GM18867 (cell line): Measurements from ENCODE around the gene HOXC6.

Source experiments
- ATAC-seq: cut with Tn5 transposase; IDR thresholded peaks from one replicate; pipeline ENCODE4 v1.9.1; 2021; ENCODE audit warnings: mild to moderate bottlenecking, moderate library complexity; ENCODE audit not compliant: unreplicated experiment

HOXC6 gene

DNA sequence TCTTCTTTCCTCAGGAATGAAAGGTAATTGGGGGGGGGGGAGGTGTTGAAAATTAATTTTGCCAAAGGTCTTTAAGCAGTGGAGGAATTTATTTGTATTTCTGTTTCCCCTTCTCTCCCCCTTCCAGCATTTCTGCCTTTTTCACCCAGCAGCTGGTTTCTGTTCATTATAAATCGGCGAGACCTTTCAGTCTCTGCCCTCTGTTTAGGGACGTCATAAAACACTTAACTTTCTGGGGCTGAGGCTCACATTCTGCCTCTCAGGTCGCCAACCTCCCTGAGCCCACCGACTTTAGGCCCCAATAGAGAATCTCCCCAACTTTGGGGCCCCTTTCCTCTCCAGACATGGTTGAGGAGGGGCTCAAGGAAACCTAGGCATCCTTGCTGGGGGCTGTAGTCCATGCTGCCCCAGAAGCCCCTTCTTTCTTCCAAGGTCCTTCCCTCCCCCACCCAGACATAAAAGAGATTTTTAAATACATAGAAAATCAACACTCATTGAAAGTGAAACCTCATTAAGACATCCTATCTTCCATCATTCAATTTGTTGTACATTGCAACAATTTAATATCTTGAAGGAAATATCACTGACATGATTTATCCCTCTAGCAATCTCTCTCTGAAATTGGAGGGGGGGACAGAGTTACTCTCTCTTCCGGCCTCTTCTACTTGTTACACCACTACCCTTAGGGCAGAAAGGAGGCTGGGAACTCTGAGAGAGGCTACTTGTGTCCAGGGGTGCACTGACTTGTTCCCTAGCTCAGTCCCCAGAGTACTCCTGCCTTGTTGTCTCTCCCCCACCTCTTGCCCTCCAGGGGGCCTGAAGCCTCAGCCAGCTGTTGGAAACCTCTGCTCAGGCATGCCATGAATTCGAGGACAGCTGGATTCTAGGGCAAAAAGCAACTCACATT is 2.5 kb upstream of the HOXC6 start:
- no peak for ATAC-seq

DNA sequence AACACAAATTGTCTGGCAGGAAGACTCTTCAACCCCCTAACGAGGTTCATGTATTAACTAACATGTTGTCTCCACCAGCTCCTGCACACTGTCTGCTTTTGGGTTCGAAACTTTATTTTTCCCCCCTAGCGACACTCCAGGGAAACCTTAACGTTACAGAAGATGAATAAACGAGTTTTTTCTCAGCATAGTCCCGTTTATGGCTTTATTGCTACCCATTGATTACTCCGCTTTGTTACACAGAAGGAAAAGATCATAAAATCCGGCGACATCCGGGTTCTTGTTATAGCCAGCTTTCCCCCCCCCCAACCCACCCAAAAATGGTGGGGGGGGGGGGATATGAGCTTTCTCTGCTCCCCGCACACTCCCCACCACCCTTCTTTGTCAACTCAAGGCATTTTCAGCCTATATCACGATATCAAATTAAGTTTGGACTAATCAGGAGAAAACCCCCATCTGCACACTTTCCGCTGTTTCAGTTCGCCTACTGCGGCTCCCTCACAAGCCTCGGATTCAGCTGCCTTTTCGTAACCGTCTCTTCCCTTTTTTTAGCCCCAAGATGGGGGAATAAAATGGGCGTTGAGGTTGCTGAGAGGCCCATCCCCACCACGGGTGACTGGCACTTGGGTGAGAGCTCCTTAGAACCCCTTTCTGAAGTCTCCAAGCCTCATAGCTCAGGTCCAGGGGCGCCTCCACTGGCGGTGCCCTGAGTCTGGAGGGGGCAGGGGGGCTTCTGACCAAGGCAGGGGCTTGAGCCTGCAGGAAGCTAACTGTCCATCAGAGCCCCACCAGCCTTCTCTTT is 1.4 kb upstream of the HOXC6 start:
- no peak for ATAC-seq

DNA sequence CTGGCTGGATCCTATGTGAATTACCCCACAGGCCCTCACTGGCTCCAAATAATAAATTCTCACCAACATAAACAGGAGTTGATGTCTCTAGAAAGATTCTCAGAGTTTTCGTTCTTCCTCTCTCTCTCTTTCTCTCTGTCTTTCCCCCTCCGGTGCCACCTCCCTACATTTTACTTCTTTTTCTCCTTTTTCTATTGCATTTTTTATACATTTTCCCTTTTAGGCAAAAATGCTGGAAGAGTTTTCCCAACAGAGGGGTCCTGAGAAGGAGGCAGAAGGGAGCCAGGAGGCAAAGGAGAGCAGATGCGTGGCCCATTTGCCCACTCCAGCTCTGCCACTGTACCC is 826 bp upstream of the HOXC6 start:
- ATAC-seq: no peak

DNA sequence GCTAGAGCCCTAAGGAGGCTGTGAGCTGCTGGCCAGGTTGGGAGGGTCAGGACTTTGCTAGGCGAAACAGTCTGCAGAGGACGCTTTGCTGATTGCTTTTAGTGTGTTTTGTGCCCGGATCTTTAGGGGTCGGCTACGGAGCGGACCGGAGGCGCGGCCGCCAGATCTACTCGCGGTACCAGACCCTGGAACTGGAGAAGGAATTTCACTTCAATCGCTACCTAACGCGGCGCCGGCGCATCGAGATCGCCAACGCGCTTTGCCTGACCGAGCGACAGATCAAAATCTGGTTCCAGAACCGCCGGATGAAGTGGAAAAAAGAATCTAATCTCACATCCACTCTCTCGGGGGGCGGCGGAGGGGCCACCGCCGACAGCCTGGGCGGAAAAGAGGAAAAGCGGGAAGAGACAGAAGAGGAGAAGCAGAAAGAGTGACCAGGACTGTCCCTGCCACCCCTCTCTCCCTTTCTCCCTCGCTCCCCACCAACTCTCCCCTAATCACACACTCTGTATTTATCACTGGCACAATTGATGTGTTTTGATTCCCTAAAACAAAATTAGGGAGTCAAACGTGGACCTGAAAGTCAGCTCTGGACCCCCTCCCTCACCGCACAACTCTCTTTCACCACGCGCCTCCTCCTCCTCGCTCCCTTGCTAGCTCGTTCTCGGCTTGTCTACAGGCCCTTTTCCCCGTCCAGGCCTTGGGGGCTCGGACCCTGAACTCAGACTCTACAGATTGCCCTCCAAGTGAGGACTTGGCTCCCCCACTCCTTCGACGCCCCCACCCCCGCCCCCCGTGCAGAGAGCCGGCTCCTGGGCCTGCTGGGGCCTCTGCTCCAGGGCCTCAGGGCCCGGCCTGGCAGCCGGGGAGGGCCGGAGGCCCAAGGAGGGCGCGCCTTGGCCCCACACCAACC is 1.5 kb downstream of the HOXC6 start:
- ATAC-seq: no peak

DNA sequence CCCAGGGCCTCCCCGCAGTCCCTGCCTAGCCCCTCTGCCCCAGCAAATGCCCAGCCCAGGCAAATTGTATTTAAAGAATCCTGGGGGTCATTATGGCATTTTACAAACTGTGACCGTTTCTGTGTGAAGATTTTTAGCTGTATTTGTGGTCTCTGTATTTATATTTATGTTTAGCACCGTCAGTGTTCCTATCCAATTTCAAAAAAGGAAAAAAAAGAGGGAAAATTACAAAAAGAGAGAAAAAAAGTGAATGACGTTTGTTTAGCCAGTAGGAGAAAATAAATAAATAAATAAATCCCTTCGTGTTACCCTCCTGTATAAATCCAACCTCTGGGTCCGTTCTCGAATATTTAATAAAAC is 2.2 kb downstream of the HOXC6 start:
- no peak for ATAC-seq

DNA sequence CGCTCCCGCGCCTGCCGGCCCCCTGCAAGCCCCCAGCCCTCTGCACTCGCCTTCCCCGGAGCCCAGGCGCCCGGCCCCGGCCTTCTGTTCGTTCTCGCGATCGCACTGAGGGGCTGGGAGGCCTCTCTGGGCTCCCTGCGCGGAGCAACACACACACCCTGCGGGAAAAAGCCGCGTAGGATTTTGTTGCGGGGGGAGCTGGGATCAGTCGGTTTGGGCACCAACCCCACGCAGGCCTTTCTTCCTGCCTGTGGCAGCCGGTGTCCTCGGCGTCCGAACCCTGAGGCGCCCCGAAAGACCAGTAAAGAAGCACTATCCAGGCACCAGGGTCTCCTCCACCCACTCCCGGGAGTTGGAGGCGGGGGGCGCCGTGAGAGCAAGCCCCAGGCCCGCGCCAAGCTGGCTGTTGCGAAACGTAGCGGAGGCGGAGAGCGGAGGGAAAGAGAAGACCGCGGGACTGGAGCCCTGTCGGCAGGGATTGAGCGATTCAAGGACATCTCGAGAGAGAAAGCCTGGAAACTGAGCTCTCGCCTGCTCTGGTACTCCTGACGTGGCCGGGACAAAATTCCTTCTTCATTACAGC is 2.7 kb downstream of the HOXC6 start:
- no peak for ATAC-seq

DNA sequence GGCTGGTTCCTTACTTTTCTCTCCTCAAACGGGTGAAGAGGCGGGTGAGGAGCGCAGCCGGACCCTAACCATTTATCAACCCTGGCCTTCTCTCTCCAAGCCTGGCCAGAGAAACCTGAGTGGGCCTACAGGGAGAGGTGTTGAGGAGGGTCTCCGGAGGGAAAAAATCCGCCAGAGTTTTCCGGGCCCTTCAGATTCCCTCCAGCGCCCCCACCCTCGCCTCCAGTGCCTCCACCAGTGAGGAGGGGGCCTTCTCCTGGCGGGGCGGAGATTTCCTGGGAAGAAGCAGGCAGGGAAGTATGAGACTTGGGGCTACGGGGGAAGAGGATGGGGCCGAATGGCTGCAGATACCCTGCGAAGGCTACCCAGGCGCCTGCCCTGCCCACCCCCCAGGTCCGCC is 3.2 kb downstream of the HOXC6 start:
- ATAC-seq: no peak

DNA sequence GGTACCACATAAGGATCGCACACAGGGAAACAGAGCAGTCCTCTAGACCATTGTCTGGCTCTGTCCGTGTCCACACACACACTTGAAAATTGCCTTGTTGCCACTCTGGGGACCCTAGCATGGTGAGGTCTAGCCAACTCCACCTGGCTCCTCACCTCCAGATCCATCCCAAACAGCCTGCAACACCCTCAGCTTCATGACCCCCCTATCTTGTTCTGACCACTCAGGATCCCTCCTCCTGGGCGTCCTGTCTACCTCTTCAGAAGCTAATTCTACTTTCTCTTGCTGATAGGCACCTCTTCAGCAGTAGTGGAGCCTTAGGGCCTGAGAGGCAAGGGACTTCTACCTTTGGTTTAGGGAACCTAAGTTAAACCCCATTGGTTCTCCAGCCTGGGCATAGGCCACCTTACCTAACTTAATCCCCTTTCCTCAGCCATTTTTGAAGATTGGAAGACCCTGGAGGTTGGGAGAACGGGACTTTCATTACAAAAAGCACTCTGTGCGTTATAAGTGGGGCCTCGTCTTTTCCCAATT is 3.9 kb downstream of the HOXC6 start:
- ATAC-seq: no peak

DNA sequence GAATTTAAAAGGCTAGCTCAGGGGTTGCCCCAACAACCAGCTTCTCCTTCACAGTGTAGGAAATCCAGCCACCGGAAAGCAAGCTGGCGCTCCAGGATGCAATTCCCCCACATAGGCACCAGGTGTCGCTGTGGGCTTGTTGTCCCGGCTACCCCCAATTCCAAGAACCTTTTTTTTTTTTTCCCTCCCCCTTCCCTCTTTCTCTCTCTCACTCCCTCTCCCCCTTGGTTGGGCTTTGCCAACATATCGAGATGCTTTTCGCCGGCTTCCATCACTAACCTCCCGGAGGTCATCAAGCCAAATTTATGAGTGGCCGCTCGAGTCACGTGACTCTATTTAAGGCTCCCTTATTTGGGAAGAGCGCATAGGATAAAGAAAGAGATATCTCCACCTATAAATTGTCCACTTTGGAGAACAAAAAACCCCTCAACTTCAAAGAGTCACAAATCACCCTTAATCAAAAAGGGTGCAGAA is 4.4 kb downstream of the HOXC6 start, which contains the start of gene HOXC5:
HOXC5 (plus strand) TSS at position 424 of the 474 bp plus-strand sequence. CDS start 73 bp downstream, outside the sequence.
- no peak for ATAC-seq

DNA sequence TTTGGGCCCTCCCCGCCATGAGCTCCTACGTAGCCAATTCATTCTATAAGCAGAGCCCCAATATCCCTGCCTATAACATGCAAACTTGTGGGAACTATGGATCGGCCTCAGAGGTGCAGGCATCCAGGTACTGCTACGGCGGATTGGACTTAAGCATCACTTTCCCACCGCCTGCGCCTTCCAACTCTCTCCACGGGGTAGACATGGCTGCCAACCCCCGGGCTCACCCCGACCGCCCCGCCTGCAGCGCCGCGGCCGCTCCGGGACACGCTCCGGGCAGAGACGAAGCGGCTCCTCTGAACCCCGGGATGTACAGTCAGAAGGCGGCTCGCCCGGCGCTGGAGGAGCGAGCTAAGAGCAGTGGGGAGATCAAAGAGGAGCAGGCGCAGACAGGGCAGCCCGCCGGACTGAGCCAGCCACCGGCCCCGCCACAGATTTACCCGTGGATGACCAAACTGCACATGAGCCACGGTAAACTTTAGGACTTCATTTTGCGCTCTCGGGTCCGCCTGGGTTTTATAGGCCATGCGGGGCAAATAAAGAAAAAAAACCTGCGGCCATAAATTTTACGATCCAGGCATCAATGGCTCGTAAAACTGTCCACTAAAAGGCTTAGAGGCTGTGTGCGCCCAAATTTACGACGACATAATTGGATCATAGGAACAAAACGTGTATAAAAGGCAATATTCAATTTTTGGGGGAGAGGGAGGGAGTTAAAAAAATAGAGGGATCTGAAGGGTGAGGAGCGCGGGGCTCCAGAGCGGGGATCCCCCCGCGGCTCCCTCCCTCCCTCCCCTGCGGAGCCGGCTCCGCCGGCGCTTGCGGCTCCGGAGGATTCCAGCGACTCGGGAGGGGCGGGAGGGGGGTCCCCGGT is 5.1 kb downstream of the HOXC6 start:
- no peak for ATAC-seq

DNA sequence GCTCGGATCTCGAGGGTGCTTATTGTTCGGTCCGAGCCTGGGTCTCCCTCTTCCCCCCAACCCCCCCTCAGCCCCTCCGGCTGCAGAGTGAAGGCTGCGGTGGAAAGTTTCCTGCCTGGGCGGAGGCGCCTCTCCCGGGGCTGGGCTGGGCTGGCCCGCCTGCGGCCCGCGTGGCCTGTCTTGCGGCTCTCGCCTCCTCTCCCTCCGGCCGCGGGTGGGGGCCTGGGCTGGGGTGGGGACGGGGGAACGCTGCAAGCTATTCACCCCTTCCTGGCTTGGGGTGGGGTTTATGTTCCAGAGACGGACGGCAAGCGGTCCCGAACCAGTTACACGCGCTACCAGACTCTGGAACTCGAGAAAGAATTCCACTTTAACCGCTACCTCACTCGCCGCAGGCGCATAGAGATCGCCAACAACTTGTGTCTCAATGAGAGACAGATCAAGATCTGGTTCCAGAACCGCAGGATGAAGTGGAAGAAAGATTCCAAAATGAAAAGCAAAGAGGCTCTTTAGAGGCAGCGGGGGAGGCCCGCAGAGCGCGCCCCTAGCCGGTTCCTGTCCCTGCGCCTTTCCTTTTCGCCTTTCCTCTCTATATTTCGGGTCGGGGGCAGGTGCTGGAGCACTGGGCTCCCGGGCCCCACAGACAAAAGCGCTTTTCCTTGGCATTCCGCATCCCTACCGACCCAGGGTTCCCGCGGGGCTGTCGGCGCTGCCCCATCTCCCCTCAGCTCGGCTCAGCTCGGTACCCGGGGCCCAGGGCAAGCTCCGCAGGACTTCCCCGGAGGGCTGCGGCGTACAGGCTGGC is 5.9 kb downstream of the HOXC6 start:
- ATAC-seq: no peak

DNA sequence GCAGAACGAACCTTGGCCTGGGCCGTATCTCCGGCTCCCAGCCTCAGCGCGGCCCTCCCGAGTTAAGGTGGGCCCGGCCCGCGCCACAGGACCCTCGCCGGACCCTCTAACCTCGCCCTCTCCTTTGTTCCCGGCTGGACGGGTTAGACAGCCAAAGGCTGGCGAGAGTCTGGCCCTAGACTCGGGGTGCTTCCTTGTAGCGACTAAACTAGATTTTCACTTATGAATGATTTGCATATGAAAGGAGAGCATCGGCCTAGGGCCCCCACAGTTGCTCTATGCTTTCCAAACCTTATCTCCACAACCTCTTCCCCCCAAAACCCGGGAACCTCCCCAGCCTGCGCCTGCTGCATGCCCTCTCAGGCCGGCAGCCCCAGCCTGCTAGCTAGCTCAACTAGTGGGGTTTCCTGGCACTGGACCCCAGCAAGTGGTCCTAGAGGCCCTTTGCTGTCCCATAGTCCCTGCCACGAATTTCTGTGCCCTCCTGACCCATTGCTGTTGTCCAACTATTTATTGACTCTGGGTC is 6.6 kb downstream of the HOXC6 start:
- ATAC-seq: no peak

DNA sequence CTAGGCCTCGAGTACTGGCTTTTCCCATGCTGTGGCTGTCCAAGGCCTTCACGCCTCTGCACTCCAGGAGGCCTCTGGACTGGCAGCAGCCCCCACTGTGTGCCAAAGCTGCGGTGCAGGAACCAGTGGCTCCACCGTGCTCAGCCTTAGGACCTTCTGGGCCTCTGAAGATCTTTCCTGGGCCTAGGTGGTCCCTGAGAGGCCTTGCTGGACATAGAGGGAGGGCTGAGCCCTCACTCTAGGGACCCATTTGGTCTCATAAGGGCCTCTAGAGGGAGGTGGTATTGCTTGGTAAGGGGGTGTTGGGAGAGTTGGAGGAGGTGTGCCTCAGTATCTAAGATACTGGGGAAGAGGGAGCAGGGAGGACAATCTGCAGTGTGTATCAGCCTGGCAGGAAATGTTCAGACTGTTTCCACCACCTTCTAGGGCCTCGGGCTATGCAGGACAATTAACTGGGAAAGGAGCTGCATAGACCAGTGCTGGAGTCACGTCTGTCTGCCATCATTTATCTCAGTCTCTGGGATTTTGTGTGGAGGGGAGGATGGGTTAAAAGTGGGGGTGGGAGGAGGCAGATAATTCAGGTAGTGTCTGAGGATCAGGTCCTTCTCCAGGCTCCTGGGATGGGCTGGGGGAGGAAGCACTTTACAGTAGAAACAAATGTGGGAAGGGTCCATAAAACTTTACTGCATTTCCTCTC is 7.5 kb downstream of the HOXC6 start:
- ATAC-seq: no peak

DNA sequence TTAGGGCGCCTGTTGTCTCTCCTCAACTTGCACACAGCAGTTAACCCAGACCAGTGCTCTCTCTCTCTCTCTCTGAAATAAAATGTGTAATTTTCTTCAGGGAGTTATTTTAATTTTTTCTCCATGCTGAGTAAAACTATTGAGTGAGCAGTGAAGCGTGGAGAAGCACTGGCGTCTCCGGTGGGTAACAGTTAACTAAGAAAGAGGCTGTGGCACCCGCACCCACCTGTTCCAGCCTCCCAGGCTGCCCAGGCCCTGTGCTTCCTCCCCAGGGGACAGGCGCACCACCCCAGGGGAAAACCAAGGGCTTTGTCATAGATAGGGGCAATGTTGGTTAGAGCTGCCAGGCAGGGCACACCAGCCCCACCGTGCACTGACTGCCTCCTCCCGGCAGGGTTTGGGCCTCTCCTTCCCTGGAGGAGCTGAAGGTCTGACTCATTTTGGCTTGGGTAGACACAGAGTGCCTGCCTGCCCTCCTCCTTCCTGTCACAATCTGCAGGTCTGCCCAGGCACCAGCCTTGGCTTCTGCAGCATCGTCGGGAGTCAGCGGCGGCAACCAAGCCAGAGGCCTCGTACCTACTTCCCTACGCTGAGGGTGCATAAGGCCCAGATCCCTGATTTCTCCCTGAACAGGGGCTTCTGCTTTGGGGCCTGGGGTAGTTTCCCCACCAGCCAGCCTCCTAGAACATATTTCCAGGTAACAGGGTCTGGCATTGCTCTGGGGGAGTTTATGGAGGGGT is 8.6 kb downstream of the HOXC6 start:
- ATAC-seq: no peak

DNA sequence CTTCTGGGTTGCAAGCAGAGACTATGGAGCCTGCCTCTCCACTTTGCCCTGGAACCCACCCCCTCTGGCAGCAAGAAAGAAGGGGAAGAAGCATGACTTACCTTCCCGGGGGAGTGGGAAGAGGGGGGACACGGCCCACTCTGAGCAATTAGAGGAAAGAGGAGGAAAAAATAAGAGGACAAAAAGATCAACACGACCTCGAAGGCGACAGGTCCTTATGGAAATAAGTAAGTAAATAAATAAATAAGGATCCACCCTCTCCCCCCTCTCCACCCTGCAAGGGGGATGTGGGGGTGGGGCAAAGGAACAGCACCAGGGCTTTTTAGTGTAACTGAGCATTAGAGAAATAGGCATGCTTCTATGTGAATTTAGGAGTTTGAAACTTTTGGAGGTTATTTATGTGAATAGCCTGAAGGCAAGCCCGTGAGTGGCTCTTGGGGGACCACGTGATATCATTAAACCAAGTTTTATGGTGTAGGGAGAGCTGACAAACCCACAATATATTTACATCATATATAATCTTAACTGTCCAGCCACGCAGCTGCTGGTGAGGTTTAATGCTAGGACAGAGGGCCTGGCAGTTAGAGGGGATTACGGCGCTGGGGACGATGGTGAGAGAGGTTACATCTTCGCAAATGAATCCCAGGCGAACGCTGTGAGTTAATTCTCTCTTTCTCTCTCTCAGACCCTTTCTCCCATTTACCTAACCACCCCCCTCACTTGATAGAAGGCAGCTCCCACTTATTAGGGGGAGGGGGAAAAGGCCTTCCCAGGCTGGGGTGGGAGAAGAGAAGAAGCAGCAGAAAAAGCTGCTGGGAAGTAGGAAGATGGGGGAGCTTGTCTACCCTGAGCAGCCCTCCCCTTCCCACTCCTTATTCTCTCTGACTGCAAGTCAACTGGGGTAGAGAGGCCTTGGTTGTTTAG is 9.4 kb downstream of the HOXC6 start:
- no peak for ATAC-seq

DNA sequence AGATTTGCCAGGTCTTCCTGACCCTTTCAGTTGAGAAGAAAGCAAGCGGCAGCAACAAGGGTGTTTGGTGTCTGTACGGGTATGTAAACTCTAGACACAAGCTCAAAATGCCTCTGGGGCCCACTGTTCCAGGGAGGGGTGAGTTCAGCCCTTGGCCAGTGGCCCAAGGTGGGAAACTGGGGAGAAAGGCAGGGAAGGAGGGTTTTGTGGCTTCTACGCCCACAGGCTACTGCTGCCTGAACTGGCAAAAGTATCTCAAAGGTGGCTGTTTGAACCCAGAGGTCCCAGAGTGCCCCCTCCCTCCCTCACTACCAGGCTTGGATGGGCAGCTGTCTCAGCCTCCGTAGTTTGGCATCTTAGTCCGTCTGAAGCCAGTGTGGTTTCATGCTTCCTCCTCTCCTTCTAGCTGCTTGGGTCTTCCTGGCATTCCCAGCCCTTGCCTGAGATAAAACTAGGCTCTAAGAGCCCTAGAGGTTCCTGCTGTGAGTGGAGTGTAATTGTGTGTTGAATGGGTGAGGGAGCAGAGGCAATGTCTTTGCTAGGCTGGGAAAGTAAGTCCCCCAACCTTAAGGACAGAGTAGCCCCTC is 10.1 kb downstream of the HOXC6 start:
- ATAC-seq: no peak
